Activated T-cell treated with anti-CD3 and anti-CD28 coated beads for 24 hours (primary cell): Measurements from ENCODE around the gene FHOD3.

ENCODE experiments used
- DNase-seq: peaks from one replicate; pipeline ENCODE4 v3.0.0-alpha.2; 2020; ENCODE audit warnings: low read depth

The FHOD3 gene

DNA sequence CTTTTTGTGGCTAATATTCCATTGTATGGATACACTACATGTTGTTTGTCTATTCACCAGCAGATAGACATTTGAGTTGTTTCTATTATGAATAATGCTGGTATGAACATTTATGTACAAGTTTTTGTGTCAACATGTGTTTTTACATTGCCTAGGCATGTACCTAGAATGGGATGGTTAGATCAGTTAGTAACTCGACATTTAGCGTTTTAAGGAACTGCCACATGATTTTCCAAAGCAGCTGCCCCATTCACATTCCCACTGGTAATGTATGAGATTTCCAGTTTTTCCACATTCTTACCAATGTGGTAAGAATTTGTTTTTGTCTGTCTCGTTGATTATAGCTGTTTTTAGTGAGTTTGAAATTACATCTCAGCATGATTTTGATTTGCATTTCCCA lies 112.8 kb downstream of the FHOD3 start:
- no peak for DNase-seq

DNA sequence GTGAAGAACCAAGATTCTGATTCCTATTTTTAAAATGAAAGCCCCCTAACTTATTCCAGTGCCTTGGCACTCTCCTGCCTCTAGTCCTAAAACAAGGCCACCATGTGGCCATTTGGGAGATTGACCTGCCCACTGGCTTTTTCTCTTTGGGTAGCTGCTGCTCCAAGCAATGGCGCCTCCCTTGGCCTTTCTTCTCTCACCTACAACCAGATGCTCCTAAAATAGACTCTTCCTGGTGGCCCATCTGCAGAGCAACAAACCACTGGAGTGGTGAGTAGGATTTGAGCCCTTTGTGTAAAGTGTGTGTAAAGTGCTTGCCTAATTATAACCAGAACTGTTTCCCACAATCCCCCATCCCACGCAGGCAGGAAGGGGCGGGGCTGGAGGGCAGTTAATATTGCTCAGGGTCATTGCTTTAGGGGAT lies 114.2 kb downstream of the FHOD3 start:
- DNase-seq = no peak

DNA sequence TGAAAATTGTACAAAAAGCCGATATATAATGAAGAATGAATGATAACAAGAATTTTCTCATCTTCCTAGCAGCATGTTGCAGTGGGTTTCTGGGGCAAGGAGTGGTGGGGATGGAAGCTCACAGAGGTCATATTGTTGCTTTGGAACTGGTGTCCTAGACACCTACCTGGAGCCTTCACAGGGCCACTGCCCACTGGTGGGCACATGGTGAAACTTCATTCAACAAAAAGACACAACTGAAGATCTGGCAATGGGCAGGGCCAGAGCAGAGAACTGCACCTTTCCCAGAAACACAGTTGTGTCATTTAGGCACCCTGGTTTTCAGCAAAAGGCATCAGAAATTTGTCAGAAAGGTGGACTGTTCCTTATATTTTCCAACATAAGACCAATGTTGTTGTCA lies 115.3 kb downstream of the FHOD3 start:
- DNase-seq = no peak

DNA sequence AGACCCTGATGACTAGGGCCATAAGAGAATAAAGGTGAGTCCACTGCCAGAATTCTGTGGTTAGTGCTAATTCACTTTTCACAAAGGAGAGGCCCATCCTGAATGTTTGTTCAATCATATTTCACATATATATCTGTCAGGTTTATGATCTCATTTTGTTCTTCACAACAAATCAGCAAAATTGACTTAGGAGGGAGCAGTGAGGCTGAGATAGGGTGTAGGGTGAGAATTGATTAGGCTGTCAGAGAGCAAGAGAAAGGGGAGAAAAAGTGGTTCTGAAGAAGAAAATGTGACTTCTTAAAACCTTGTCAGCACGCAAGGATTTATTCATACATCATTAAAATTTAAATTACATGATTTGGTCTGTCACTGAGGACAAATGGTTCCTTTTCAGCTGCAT lies 117.7 kb downstream of the FHOD3 start:
- no peak for DNase-seq

DNA sequence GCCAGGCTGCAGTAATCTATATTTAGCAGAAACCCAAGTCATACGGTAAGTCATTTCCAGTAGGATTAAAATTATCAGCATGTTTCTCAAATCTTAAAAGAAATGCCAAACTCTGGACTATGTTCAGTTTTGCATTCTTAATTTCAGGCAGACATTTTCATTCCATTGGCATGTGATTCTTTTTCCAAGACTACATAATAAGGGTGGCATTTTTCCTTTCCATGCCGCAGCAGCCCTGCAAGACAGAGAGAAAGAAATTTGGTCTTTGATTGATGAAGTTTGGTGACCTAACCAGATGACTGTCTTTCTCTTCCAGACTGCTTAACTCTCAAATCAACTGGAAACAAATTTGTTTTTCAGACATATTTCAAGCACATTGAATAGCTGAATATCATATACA lies 118.1 kb downstream of the FHOD3 start:
- DNase-seq = no peak

DNA sequence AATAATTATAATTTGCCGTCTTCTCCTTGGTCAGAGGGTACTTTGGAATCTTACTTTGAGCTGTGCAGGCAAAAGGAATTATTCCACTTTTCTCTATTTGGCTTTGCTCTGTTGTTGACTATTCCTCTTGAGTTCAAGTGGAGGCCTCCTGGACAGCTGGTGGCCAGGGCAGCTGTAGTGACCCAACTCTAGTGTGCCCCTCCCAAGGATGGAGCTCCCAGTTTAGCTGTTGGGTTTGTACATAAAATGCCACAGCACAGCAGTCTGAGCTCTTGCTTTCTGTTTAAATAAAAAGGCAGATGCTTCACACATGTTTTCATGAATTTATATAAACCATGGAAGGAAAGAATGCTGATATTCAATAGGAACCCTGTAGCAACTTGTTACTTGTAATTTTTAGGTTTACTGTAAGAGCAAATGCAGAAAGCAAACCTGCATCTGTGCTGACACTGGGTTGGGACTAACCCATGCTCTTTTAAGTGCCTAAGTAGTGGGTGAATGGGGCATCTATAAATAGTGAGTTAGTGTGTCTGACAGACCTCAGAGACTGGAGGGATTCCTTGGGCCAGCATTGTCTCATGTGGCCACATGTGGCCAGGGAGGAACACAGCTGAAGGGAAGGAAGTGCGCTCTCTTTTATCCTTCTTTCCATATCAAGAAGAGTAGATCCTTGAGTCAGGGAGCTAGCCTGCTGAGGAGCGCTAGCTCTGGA lies 121.8 kb downstream of the FHOD3 start:
- DNase-seq = no peak

DNA sequence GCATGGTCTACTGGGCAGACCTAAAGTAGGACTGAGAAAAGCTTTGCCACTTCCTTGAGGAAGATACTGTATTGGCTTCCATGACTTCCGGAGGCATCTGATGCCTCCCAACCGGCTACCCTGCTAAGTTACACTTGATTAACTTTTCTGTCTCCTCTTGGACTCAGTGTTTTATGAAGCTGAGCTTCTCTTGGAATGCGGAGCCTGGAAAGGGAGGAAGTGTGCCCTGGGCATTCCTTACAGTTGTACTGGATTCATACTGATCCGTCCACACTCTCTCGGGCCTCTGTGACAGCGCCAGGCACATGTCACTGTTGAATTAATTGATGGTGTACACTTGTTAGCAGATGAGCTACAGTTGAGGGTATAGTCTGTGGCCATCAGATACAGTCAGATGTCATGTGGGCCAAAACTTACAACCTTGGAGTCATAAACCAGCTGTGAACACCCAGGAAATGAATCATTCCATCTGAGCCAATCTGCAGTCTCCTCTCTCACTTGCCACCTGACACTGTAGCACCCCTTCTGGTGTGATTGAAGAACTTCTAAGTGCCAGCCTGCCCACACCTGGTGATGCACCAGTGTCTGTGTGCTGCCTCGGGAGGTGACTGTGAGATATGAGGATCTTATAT lies 122.5 kb downstream of the FHOD3 start:
- no peak for DNase-seq

DNA sequence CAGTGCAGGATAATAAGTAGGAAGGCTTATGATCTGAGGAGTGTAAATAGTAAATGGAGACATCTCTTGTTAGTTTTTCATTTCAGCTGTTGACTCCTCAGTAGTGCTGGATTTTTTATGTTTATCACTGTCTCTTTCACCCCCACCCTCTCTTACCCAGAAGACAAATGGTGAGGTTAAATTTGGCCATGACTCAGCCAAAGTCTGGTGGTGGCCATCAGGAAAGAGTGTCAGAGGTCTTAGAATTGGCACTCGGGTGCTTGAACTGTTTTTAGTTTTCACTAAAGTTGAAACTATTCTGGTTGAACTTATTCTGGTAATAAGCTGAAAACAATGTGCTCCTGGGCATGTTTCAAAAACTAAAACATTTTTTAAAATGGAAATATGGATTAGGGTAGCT lies 123.3 kb downstream of the FHOD3 start:
- DNase-seq = no peak

DNA sequence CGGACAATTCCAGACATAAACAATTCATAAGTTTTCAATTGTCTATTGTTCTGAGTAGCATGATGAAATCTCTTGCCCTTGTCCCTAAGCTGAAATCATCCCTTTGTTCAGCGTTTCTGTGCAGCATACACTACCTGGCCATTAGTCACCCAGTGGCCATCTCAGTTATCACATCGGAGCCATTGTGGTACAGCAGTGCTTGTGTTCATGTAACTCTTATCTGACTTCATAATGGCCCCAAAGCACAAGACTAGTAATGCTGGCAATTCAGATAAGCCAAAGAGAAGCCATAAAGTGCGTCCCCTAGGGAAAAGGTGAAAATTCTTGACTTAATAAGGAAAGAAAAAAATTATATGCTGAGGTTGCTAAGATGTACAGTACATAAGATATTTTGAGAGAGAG lies 127.2 kb downstream of the FHOD3 start:
- DNase-seq = no peak

DNA sequence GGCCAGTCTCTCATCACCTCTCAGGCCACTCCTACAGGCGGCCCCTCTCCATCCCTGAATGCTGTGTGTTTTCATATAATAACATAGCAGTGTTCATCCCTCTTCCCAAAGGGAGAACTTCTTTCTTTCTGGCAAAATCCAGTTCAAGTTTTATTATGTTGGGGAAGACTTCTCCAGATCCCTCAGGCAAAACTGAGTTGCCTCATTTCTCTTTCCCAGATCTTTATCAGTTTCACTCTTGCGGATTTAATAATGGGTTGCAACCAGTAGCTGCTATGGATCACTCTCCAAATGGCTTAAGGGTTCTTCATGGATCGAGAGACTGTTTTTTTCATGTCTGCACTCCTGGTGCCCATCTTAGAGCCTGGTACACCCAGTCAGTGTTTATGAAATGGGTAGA lies 129.9 kb downstream of the FHOD3 start:
- no peak for DNase-seq

DNA sequence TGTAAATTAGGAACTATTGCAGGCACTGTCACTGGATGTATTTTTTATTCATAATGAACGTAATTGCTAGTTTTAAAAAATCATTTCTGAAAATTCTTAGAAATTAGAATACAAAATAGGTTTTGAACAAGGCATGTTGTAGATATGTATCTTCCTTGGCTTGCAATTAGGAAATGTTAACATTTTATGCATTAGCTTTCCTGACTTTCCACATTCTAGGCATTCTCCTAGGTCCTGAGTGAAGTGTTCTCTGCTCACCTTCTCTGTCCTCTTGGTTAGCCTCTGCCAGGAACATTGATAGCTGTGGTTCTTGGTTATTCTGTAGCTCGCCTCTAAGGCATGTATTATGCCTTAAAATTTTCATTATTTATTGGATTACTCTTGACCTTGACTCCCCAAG lies 130.3 kb downstream of the FHOD3 start:
- DNase-seq = no peak

DNA sequence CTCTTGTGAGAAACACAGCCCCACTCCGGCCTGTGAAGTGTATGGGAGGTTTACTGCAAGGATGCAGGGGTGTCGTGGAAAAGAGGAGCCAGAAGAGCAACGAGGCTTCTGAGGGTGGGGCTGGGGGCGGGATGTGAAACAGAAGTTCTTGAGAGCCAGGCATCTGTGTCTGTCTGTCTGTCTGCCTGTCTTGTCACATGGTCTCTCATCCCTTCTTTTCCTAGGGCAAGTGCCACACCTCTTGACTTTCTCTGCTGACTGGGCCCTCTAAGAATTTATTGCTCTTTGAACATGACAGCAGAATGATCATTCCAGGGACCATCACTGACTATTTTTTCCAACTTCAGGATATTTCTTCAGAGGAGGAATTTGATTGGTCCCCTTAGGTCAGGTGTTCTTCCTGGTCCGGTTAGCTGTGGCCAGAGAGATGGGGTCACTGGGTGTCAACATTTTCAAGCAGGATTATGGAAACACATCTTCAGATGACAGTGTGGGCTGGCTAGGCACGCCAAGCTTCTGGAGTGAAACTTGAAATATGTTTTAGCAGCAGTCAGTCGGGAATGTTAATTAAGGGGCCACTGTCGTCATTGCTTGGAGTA lies 131.0 kb downstream of the FHOD3 start:
- no peak for DNase-seq

DNA sequence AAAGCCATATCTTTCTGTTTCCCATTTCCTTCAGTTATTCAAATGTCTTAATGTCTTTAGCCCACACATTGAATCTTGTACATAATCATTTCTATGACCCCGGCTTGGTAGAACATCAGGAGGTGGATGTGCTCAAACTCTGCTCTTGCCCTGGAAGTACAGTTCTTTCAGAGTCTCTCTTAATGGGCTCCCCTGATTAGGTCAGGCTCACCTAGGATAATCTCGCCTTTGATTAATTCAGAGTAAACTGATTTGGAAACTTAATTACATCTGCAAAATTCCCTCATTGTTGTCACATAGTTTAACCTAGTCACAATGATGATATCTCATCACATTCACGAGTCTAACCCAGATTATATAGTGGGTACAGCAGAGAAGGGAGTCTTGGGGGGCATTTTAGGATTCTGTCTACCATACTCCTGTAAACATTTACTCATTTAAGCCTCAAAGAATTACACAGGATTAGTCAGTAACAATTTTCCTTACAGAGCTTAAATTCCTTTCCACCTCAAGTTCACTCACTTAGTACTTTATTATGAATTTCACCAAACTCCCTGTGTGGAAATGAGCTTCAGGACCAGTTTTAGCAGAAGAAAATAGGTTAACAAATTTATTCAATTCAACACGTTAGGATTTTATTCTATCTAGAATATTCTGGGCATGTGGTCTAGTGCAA lies 135.5 kb downstream of the FHOD3 start:
- no peak for DNase-seq

DNA sequence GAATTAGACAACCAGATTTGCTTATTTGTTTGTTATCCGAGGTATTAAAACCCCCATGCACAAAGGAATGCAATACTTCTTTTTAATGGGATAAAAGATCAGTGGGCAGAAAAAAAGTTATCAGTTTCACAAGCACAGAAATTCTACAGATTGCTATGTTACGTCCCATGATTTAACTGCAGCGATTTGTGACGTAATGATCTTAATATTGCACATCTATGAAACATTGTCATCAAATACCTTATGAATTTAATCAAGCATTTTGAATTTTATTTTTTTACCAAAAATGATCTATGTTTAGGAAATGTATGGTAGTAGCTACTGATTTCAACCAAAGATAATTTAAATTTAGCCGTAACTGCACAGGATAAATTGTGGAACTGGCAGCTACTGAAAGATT lies 138.9 kb downstream of the FHOD3 start:
- DNase-seq = no peak

DNA sequence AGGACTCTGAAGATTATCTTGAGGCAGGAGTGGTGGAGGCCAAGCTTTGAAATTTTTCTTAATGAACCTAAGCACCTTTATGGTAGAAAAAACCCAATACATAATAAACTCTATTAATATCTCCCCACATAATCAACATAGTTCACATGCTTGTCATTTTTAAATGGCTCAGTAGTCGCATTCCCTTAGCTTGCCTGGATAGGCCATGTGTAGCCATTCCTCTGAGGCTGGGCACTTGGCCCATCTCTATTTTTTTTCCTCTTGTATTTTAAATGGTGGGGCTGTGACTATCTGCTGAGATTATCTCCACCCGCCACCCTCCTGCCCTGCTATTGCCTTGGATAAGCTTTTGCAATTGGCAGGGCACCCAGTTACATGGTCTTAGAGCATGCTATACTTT lies 143.1 kb downstream of the FHOD3 start:
- no peak for DNase-seq

DNA sequence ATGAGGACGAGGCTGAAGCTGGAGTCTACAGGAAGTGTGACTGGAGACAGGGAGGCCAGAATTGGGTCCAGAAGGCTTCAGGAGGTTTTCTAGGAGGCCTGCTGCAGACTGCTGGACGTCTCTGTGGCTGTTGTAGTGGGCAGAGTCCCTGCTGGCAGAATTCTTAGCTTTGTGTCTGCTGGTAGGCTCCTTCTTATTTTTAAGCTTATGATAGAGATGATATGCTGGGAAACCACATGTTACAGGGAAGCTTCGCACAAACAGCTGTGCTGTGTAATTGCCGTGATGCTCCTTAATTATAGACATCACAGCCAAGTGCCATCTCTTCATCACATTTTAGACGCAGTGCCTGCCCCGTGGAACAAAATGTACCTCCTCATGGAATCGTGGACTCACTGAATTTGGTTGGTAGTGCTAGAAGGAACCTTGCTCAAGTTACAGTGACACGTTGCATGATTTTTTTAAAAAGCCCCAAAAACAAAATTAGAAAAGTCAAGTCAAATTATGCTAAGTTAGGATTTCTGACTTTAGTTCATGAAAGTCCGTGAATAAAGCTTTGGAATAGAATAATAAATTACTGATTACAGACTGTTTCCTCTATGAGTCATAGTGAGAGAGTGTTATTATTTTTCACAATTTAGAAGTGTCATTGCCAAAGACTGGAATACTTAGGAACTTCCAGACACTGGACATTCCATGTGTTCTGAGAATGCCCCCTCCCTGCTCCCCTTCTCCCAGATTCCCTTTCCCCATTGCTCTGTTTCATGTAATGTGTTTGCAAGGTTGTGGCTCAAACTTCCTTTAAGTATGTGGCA lies 144.1 kb downstream of the FHOD3 start:
- DNase-seq = no peak

DNA sequence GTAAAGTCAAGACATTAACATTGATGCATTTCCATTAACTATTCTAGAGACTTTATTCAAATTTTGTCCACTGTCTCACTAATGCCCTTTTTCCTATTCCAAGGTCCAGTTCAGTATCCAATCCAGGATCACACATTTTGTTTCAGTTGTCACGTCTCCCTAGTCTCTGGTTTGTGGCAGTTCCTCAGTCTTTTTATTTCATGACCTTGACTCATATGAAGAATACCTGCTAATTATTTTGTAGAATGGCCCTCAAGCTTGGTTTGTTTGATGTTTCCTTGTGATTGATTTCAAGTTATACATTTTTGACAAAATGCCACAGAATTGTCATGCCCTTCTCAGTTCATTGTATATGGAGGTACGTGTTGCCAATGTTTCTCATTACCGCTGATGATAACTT lies 145.2 kb downstream of the FHOD3 start:
- DNase-seq = no peak

DNA sequence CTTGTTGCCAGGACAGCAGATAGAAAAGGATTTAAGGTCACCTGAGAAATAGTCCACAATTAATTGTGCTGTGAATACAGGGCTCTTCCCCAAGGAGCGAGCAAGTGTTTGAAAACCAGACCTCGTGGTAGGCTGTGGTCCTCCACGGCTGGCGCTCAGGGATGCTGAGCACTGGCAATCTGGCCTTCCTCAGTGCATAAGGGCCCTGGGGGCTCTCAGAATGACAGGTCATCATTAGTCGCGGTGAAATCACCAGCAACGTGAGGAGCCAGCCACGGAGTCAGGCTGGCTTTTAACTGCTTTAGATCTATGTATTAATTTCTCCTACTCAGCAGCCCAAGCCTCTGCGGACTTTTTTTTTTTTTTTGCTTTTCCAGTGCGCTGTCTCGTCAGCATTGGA lies 148.5 kb downstream of the FHOD3 start:
- DNase-seq = no peak

DNA sequence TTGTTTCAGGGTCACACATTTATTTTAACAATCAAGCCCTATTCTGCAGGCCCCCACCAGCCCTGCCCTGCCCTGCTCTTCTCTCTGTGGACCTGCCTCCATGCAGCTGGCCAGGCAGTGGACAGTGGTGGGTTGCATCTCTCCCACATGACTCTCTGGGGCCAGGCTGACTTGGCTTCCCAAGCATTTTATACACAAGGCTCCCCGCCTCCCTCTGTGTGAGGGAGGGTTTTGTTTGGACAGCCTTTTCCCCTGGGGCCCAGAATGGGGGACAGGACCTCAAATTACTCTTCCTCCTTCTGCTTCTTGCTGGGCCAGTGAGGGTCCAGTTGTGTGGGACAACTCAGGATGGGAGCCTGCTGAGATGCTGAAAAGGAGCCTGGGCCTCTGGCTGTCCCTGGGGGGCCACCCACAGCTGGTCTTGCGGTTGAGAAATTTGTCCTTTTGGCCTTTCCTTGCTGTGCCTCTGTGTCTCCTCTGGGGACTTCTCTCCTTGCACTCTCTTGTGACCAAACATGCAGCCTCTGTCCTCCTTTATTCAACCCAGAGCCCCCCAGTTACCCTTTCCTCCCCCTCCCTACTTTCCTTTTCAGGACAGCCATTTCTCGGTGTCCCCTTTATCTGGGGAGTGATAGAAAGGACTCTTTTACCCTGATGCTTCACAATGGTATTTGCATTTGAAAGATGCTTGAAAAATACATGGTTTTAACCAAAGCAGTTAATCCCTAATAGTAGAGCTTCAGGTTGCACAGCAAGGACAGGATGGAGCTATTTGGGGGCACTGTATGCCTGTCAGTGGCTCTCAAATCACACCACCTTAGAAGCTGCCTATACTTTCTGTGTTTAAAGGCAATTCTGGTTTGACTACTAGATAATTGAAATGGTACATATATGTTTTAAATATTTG lies 151.1 kb downstream of the FHOD3 start:
- DNase-seq = no peak

DNA sequence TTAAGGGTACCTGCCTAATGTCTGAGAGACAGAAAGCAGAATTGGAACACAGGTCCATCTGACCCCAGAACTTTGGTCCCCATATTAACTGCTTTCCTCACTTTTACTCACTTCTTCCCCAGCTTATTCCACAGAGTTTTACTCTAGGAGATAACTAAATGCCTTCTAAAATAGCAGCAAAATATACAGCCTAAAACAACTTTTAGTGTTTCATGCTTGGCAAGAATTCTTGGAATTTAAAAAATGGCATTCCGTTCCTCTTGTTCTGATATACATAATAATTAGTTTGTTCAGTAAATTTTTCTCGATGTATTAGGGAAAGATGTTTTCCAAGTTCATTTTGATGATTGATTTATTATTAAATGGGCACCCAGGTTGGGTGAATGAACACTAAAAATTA lies 151.9 kb downstream of the FHOD3 start:
- no peak for DNase-seq

DNA sequence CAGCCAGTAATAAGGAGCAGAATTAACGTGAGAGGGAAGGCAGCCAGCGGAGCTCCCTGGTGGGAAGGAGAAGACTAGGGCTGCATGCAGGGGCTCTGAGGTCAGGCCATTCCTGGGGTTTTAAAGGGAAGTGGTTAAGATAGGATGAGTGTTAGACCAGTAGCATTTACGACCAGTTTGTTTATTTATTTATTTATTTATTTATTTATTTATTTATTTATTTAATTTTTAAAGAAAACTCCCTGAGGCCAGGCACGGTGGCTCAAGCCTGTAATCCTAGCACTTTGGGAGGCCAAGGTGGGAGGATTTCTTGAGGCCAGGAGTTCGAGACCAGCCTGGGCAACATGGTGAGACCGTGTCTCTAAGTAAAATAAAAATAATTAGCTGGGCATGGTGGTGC lies 152.8 kb downstream of the FHOD3 start:
- DNase-seq = no peak
